Glomerular visceral epithelial cell (primary cell): ENCODE data around the gene CTNNA3.

ENCODE experiments used
- DNase-seq: peaks from one replicate; pipeline ENCODE4 v3.0.0-alpha.2; 2016; ENCODE audit errors: extremely low spot score

CTNNA3 gene

GRCh38 chr10:66813122-66813521, 882.9 kb downstream of the CTNNA3 start:
- no peak for DNase-seq

GRCh38 chr10:66811211-66811610, 884.8 kb downstream of the CTNNA3 start:
- DNase-seq = no peak

GRCh38 chr10:66809402-66809801, 886.6 kb downstream of the CTNNA3 start:
- DNase-seq = no peak

- no peak for DNase-seq
Observed at GRCh38 chr10:66805612-66806011, 890.4 kb downstream of the CTNNA3 start.

- no peak for DNase-seq
Observed at GRCh38 chr10:66804962-66805361, 891.0 kb downstream of the CTNNA3 start.

- DNase-seq = no peak
Observed at GRCh38 chr10:66803174-66803573, 892.8 kb downstream of the CTNNA3 start.

- DNase-seq = no peak
Observed at GRCh38 chr10:66799474-66799873, 896.5 kb downstream of the CTNNA3 start.

GRCh38 chr10:66795866-66796265, 900.1 kb downstream of the CTNNA3 start:
- DNase-seq = peak; percentile 20

- DNase-seq = no peak
Observed at GRCh38 chr10:66792441-66792840, 903.6 kb downstream of the CTNNA3 start.

GRCh38 chr10:66788178-66788987, 907.6 kb downstream of the CTNNA3 start:
- DNase-seq = no peak

- DNase-seq = no peak
Observed at GRCh38 chr10:66786709-66787108, 909.3 kb downstream of the CTNNA3 start.

- no peak for DNase-seq
Observed at GRCh38 chr10:66784770-66785169, 911.2 kb downstream of the CTNNA3 start.

- peak; percentile 13 for DNase-seq
Observed at GRCh38 chr10:66783316-66783715, 912.7 kb downstream of the CTNNA3 start.

GRCh38 chr10:66782776-66783175, 913.2 kb downstream of the CTNNA3 start:
- DNase-seq = peak; percentile 22

GRCh38 chr10:66782144-66782543, 913.9 kb downstream of the CTNNA3 start:
- DNase-seq = no peak

GRCh38 chr10:66780796-66781195, 915.2 kb downstream of the CTNNA3 start:
- DNase-seq = no peak

GRCh38 chr10:66778351-66778750, 917.6 kb downstream of the CTNNA3 start:
- no peak for DNase-seq

GRCh38 chr10:66777665-66778064, 918.3 kb downstream of the CTNNA3 start:
- DNase-seq = no peak

GRCh38 chr10:66773472-66773817, 922.5 kb downstream of the CTNNA3 start:
- DNase-seq = no peak

- no peak for DNase-seq
Observed at GRCh38 chr10:66772548-66773471, 923.2 kb downstream of the CTNNA3 start.

- DNase-seq = no peak
Observed at GRCh38 chr10:66767707-66768106, 928.3 kb downstream of the CTNNA3 start.

- no peak for DNase-seq
Observed at GRCh38 chr10:66762218-66762729, 933.7 kb downstream of the CTNNA3 start.

GRCh38 chr10:66760941-66761340, 935.1 kb downstream of the CTNNA3 start:
- no peak for DNase-seq
